A549 (cell line): ENCODE results near the gene FGD2. TPM values are rescaled to one million over a fixed set of nuclear protein-coding genes. Genes with fewer than 3 reads are reported as not detected.

ENCODE experiments used
- ATAC-seq, 2 experiments: fragments of 200-7000 bp in 1 of 2; fragments of >200 bp in 1 of 2; cut with Nextera tagmentation in 1 of 2; cut with Tn5 transposase in 1 of 2; 3 replicates each; pipeline versions ENCODE4 v1.8.0 to v1.9.1; 2018 to 2020; ENCODE audit warnings: mild to moderate bottlenecking in 1 of 2, moderate library complexity in 1 of 2
- CTCF ChIA-PET: fragments of 300-600 bp; sonication (Branson Sonifier 250); formaldehyde crosslinking; extraction: SDS; loops from one replicate; lab custom pipeline; 2021; ENCODE audit warnings: antibody characterized with exemption, inconsistent platforms; lab: Yijun Ruan, JAX
- POLR2A ChIA-PET: fragments of 350-600 bp; formaldehyde crosslinking; extraction: SDS; loops from one replicate; lab custom pipeline; 2021; ENCODE audit warnings: antibody characterized with exemption, inconsistent platforms; lab: Yijun Ruan, JAX
- DNase-seq, 2 experiments: peaks; one replicate each; pipeline versions ENCODE4 v3.0.0 to v3.0.0-alpha.2; 2011 to 2016; ENCODE audit warnings: low read depth in 1 of 2, low spot score in 1 of 2
- FAIRE-seq: peaks from 2 replicates; lab custom pipeline; 2011; peaks lifted over from hg19 to GRCh38; lab: Jason Lieb, UNC
- H3K27ac ChIP-seq, 2 experiments: fragments of >200 bp; sonication (Bioruptor Twin); formaldehyde crosslinking; 3 replicates each; pipeline ENCODE4 v1.5.1; 2016 to 2017
- H3K4me1 ChIP-seq: fragments of >200 bp; sonication (Bioruptor Twin); formaldehyde crosslinking; 3 replicates; pipeline ENCODE4 v1.6.1; 2016
- H3K4me2 ChIP-seq: fragments of >200 bp; sonication (Bioruptor Twin); formaldehyde crosslinking; 3 replicates; pipeline ENCODE4 v1.6.1; 2016
- H3K4me3 ChIP-seq: fragments of >200 bp; sonication (Bioruptor Twin); formaldehyde crosslinking; 3 replicates; pipeline ENCODE4 v1.5.1; 2016
- H3K9me3 ChIP-seq: fragments of >200 bp; sonication (Bioruptor Twin); formaldehyde crosslinking; 3 replicates; pipeline ENCODE4 v1.6.1; 2016
- BHLHE40 ChIP-seq: IDR thresholded peaks from 2 replicates; pipeline ENCODE4 v1.6.1; 2012; ENCODE audit warnings: low read depth, low read length, inconsistent platforms
- CBX8 ChIP-seq: fragments of 200-600 bp; sonication (generic); IDR thresholded peaks from 2 replicates; pipeline ENCODE4 v1.6.1; 2016
- CHD4 ChIP-seq: fragments of 200-600 bp; sonication (generic); IDR thresholded peaks from 2 replicates; pipeline ENCODE4 v1.6.1; 2016; ENCODE audit warnings: antibody characterized with exemption, mild to moderate bottlenecking, borderline replicate concordance
- EP300 ChIP-seq, 2 experiments: fragments of >200 bp; sonication (Bioruptor Twin); formaldehyde crosslinking; IDR thresholded peaks; 2 replicates in 1 of 2; 3 replicates in 1 of 2; pipeline ENCODE4 v1.6.1; 2016 to 2017
- GATA3 ChIP-seq: IDR thresholded peaks from 2 replicates; pipeline ENCODE4 v1.6.1; 2012; ENCODE audit warnings: borderline replicate concordance
- HEYL ChIP-seq: fragments of 250-450 bp; sonication (Bioruptor Pico); IDR thresholded peaks from 2 replicates; pipeline ENCODE4 v1.8.0; 2021; ENCODE audit warnings: mild to moderate bottlenecking, moderate library complexity
- HOXB13 ChIP-seq: fragments of 250-450 bp; sonication (Bioruptor Pico); IDR thresholded peaks from 2 replicates; pipeline ENCODE4 v1.5.0; 2020; ENCODE audit warnings: low read depth, mild to moderate bottlenecking, moderate library complexity
- HOXB5 ChIP-seq: fragments of 250-450 bp; sonication (Bioruptor Pico); IDR thresholded peaks from 2 replicates; pipeline ENCODE4 v1.5.0; 2020; ENCODE audit warnings: mild to moderate bottlenecking, moderate library complexity
- KDM5A ChIP-seq: fragments of 200-600 bp; sonication (generic); IDR thresholded peaks from 2 replicates; pipeline ENCODE4 v1.6.1; 2016; ENCODE audit warnings: antibody characterized with exemption, mild to moderate bottlenecking
- MAFK ChIP-seq: fragments of 450-650 bp; IDR thresholded peaks from 2 replicates; pipeline ENCODE4 v1.6.1; 2014; ENCODE audit not compliant: partially characterized antibody
- MYC ChIP-seq: IDR thresholded peaks from 2 replicates; pipeline ENCODE4 v1.6.1; 2012; ENCODE audit warnings: mild to moderate bottlenecking, inconsistent platforms, low read length, improper control_type of control experiment, borderline replicate concordance
- NR3C1 ChIP-seq: fragments of >200 bp; sonication (Bioruptor Twin); formaldehyde crosslinking; IDR thresholded peaks from 3 replicates; pipeline ENCODE4 v1.6.1; 2017
- RAD21 ChIP-seq, 2 experiments: fragments of >200 bp in 1 of 2; sonication (Bioruptor Twin) in 1 of 2; formaldehyde crosslinking in 1 of 2; IDR thresholded peaks in 1 of 2; conservative IDR thresholded peaks in 1 of 2; 2 replicates in 1 of 2; 3 replicates in 1 of 2; pipeline ENCODE4 v1.6.1; 2012 to 2018; ENCODE audit warnings: inconsistent platforms in 1 of 2
- RFX5 ChIP-seq: fragments of 450-650 bp; IDR thresholded peaks from 2 replicates; pipeline ENCODE4 v1.7.1; 2014; ENCODE audit warnings: antibody characterized with exemption, mild to moderate bottlenecking, moderate library complexity
- RNF2 ChIP-seq: fragments of 200-600 bp; sonication (generic); IDR thresholded peaks from 2 replicates; pipeline ENCODE4 v1.6.1; 2016; ENCODE audit warnings: low read depth, mild to moderate bottlenecking, antibody characterized with exemption, moderate library complexity, borderline replicate concordance
- SMC3 ChIP-seq: fragments of >200 bp; sonication (Bioruptor Twin); formaldehyde crosslinking; IDR thresholded peaks from 3 replicates; pipeline ENCODE4 v1.6.1; 2018; ENCODE audit warnings: inconsistent platforms
- TFCP2L1 ChIP-seq: fragments of 250-450 bp; sonication (Bioruptor Pico); IDR thresholded peaks from 2 replicates; pipeline ENCODE4 v1.5.0; 2021; ENCODE audit warnings: mild to moderate bottlenecking
- TP53 ChIP-seq: fragments of 250-450 bp; sonication (Bioruptor Pico); IDR thresholded peaks from 2 replicates; pipeline ENCODE4 v1.5.0; 2021; ENCODE audit warnings: mild to moderate bottlenecking, moderate library complexity
- ZFP36 ChIP-seq: fragments of 450-650 bp; IDR thresholded peaks from 2 replicates; pipeline ENCODE4 v1.6.1; 2014; ENCODE audit warnings: borderline replicate concordance; ENCODE audit not compliant: partially characterized antibody
- ZNF302 ChIP-seq: fragments of 250-450 bp; sonication (Bioruptor Pico); IDR thresholded peaks from 2 replicates; pipeline ENCODE4 v1.9.0; 2021; ENCODE audit warnings: inconsistent platforms, mild to moderate bottlenecking, moderate library complexity
- ZSCAN20 ChIP-seq: fragments of 250-450 bp; sonication (Bioruptor Pico); IDR thresholded peaks from 2 replicates; pipeline ENCODE4 v1.8.0; 2022; ENCODE audit warnings: mild to moderate bottlenecking, moderate library complexity
- WGBS: methylation state at CpG from one replicate; pipeline ENCODE4 v1.1.6; 2017; ENCODE audit errors: missing lambda C conversion rate; 5-methylcytosine and 5-hydroxymethylcytosine counted together
- polyA plus RNA-seq, 4 experiments: library from polyadenylated mRNA; depleted of rRNA in 3 of 4; stranded (reverse); fragments of >200 nt; fragmentation: RNase III in 1 of 4; extraction: RNeasy Plus Mini Kit Qiagen cat#74134 plus additional on column Dnase treatment in 1 of 4; gene quantifications; 2 replicates in 3 of 4; 3 replicates in 1 of 4; pipeline ENCODE4 v1.2.3, GENCODE V29; 2011 to 2017
- TF ChIP-seq, protein P1 (sequence below): fragments of >200 bp; sonication (Bioruptor Twin); formaldehyde crosslinking; IDR thresholded peaks from 2 replicates; pipeline ENCODE4 v1.6.1; 2016
- TF ChIP-seq, protein P2 (sequence below): fragments of 200-600 bp; sonication (generic); IDR thresholded peaks from 2 replicates; pipeline ENCODE4 v1.6.1; 2016; ENCODE audit warnings: antibody characterized with exemption, mild to moderate bottlenecking, moderate library complexity
- TF ChIP-seq, protein P3 (sequence below): IDR thresholded peaks from 2 replicates; pipeline ENCODE4 v1.6.1; 2012
- TF ChIP-seq, protein P4 (sequence below): fragments of 450-650 bp; IDR thresholded peaks from 2 replicates; pipeline ENCODE4 v1.6.1; 2014; ENCODE audit warnings: antibody characterized with exemption
- TF ChIP-seq, protein P5 (sequence below): IDR thresholded peaks from 2 replicates; pipeline ENCODE4 v1.6.1; 2012

Gene FGD2
- polyA plus RNA-seq, 2 of the 4 experiments (the other 2 are of a cell fraction) = not detected

DNA sequence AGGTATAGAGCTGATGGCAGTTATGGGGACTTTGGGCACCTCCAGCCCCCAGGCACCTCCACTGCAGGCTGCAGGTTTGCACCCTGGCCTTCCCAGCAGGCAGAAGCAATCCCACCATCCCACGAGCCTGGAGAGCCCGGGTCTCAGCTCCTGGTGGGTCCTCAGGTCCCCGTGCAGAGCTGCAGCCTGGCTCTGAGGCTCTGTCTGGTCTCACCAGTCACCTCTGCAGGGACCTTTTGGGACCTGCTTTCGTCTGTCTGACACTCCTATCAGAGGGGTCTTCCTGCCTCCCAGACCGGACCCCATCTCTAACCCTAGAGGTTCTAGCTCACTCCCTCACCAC lies 41.9 kb downstream of the FGD2 start:
- ATAC-seq (no peak), DNase-seq (no peak)
- POLR2A ChIA-PET = no interaction called here
- no peaks in the 10 kb centered on the region for H3K9me3 ChIP-seq
- no peak overlapping the region for H3K27ac ChIP-seq
- no peak overlapping the region for H3K4me2 ChIP-seq
- TF ChIP-seq NR3C1 (no peak), BHLHE40 (no peak), MAFK (no peak), TP53 (CRISPR knock-in tag) (no peak), CHD4 (no peak), ZNF302 (CRISPR knock-in tag) (no peak), ZFP36 (no peak), TFCP2L1 (CRISPR knock-in tag) (no peak), KDM5A (no peak)
- TF ChIP-seq, protein P1, sequence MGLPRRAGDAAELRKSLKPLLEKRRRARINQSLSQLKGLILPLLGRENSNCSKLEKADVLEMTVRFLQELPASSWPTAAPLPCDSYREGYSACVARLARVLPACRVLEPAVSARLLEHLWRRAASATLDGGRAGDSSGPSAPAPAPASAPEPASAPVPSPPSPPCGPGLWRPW = no peak
- TF ChIP-seq, protein P2, sequence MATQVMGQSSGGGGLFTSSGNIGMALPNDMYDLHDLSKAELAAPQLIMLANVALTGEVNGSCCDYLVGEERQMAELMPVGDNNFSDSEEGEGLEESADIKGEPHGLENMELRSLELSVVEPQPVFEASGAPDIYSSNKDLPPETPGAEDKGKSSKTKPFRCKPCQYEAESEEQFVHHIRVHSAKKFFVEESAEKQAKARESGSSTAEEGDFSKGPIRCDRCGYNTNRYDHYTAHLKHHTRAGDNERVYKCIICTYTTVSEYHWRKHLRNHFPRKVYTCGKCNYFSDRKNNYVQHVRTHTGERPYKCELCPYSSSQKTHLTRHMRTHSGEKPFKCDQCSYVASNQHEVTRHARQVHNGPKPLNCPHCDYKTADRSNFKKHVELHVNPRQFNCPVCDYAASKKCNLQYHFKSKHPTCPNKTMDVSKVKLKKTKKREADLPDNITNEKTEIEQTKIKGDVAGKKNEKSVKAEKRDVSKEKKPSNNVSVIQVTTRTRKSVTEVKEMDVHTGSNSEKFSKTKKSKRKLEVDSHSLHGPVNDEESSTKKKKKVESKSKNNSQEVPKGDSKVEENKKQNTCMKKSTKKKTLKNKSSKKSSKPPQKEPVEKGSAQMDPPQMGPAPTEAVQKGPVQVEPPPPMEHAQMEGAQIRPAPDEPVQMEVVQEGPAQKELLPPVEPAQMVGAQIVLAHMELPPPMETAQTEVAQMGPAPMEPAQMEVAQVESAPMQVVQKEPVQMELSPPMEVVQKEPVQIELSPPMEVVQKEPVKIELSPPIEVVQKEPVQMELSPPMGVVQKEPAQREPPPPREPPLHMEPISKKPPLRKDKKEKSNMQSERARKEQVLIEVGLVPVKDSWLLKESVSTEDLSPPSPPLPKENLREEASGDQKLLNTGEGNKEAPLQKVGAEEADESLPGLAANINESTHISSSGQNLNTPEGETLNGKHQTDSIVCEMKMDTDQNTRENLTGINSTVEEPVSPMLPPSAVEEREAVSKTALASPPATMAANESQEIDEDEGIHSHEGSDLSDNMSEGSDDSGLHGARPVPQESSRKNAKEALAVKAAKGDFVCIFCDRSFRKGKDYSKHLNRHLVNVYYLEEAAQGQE = no peak
- TF ChIP-seq, protein P3, sequence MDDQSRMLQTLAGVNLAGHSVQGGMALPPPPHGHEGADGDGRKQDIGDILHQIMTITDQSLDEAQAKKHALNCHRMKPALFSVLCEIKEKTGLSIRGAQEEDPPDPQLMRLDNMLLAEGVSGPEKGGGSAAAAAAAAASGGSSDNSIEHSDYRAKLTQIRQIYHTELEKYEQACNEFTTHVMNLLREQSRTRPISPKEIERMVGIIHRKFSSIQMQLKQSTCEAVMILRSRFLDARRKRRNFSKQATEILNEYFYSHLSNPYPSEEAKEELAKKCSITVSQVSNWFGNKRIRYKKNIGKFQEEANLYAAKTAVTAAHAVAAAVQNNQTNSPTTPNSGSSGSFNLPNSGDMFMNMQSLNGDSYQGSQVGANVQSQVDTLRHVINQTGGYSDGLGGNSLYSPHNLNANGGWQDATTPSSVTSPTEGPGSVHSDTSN = no peak
- TF ChIP-seq, all 56 proteins: peak for 0
- H3K4me1 ChIP-seq = peaks cover 15% of the 10 kb centered on the region
- FAIRE-seq = no peak
- WGBS = 69% methylated on average over 5 of the region's 5 CpGs
- CTCF ChIA-PET = interaction anchor here (0.7 to 16.7 kb wide), 5 partner anchors 12 to 162 kb away, joined by 3 to 449 read pairs (median 159); partner anchors contain the start of gene PIM1
- no peak overlapping the region for H3K4me3 ChIP-seq

DNA sequence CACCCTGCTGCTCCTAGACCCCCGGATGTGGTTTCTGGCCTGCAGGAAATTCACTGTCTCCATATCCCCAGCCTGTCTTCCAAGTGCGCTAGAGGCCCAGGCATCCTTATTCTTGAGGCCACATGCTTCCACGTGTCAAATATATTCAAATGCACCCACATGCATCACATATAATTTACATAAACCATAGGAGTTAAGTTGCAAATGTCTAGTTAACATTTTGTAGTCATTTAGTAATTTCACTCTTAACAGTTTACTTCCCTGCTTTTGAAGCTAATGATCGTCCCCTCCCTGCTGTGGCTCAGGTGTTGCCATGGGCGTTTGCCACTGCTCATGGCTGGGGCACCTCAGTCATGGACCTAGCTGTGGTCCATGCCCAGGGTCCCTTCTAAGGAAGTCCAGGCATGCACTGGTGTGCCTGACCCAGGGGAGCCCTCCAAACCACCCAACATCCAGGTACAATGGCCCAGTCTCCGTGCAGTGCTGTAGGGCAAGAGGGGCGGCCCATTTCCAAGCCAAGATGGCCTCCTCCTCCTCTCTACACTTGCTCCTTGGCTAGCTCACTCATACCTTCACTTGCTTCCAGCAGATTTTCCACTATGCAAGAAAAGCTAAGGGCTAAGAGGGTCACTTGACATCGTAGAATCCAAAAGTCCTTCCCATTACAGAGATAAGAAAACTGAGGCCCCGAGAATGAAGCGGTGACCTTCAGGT lies 42.4 kb downstream of the FGD2 start:
- CTCF ChIA-PET = interaction anchor here (0.7 to 16.7 kb wide), 5 partner anchors 11 to 162 kb away, joined by 3 to 449 read pairs (median 159); partner anchors contain the start of gene PIM1
- FAIRE-seq (no peak), DNase-seq (no peak), ATAC-seq (no peak)
- POLR2A ChIA-PET = no interaction called here
- no peak overlapping the region for H3K4me2 ChIP-seq
- H3K27ac ChIP-seq = no peak overlapping the region
- H3K4me1 ChIP-seq = peaks cover 18% of the 10 kb centered on the region
- H3K4me3 ChIP-seq = no peak overlapping the region
- no peaks in the 10 kb centered on the region for H3K9me3 ChIP-seq
- no peak for TF ChIP-seq BHLHE40
- no peak for TF ChIP-seq EP300 (IDR thresholded peaks at IDR 0.05)
- TF ChIP-seq RAD21 (conservative IDR thresholded peaks at IDR 0.05 in 1 of 2, IDR thresholded peaks at IDR 0.05 in 1 of 2) = no peak
- no peak for TF ChIP-seq TP53 (CRISPR knock-in tag)
- no peak for TF ChIP-seq SMC3
- TF ChIP-seq CBX8 = no peak
- 86% methylated on average over 9 of the region's 10 CpGs for WGBS

DNA sequence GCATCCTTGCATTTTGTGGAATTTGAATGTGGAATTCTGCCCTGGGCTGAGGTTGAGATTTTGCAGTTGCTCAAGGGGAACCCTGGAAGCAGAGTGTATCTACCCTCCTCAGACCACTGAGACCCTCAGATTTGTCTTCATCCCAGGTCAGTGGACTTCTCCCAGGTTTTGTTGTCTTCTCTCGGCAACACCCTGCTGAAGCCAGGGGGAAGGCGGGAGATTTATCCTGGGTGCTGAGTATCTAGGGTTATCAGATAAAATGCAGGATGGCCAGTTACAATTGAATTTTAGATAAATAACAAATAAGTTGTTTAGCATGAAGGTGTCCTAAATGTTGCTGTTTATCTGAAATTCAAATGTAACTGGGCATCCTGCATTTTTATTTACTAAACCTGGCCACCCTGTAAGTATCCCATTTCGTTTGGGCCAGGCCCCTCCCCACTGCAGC lies 43.0 kb downstream of the FGD2 start:
- no peak for ATAC-seq
- H3K9me3 ChIP-seq = no peaks in the 10 kb centered on the region
- H3K27ac ChIP-seq = no peak overlapping the region
- H3K4me3 ChIP-seq = no peak overlapping the region
- TF ChIP-seq RNF2 (no peak), GATA3 (no peak), ZFP36 (no peak), HEYL (CRISPR knock-in tag) (no peak), ZSCAN20 (CRISPR knock-in tag) (no peak), HOXB13 (CRISPR knock-in tag) (no peak), CHD4 (no peak), HOXB5 (CRISPR knock-in tag) (no peak), RFX5 (no peak), MYC (no peak)
- TF ChIP-seq, protein P4, sequence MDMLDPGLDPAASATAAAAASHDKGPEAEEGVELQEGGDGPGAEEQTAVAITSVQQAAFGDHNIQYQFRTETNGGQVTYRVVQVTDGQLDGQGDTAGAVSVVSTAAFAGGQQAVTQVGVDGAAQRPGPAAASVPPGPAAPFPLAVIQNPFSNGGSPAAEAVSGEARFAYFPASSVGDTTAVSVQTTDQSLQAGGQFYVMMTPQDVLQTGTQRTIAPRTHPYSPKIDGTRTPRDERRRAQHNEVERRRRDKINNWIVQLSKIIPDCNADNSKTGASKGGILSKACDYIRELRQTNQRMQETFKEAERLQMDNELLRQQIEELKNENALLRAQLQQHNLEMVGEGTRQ = no peak
- TF ChIP-seq, protein P3 = no peak
- TF ChIP-seq, protein P5, sequence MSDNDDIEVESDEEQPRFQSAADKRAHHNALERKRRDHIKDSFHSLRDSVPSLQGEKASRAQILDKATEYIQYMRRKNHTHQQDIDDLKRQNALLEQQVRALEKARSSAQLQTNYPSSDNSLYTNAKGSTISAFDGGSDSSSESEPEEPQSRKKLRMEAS = no peak
- TF ChIP-seq, all 56 proteins: peak for 0
- DNase-seq (no peak), FAIRE-seq (no peak)
- 51% methylated on average over 3 of the region's 3 CpGs for WGBS
- POLR2A ChIA-PET = no interaction called here
- peaks cover 18% of the 10 kb centered on the region for H3K4me1 ChIP-seq
- CTCF ChIA-PET = interaction anchor here (1.8 to 16.7 kb wide), 4 partner anchors 10 to 161 kb away, joined by 6 to 449 read pairs (median 265); partner anchors contain the start of gene PIM1
- H3K4me2 ChIP-seq = no peak overlapping the region; the same call in 2 of the 3 replicates
